HepG2 (cell line): ENCODE data around the gene PRM3. TPM values are rescaled to one million over a fixed set of nuclear protein-coding genes. Genes with fewer than 3 reads are reported as not detected.

Experiments
- CEBPB ChIP-seq: IDR thresholded peaks from 2 replicates; pipeline ENCODE4 v1.6.1; 2011; ENCODE audit warnings: low read depth, low read length, improper control_type of control experiment, borderline replicate concordance
- EP300 ChIP-seq, 3 experiments: sonication (generic) in 1 of 3; formaldehyde crosslinking in 1 of 3; IDR thresholded peaks; 2 replicates each; pipeline versions ENCODE4 v1.5.1 to v1.6.1; 2011 to 2020; ENCODE audit warnings: low read depth in 2 of 3, low read length in 2 of 3, borderline replicate concordance in 1 of 3, improper control_type of control experiment in 1 of 3, mild to moderate bottlenecking in 1 of 3, missing genetic modification reagents in 1 of 3, moderate library complexity in 1 of 3
- HHEX ChIP-seq: IDR thresholded peaks from 2 replicates; pipeline ENCODE4 v1.6.1; 2016; ENCODE audit warnings: control low read depth
- JUN ChIP-seq: sonication (generic); formaldehyde crosslinking; IDR thresholded peaks from 2 replicates; pipeline ENCODE4 v1.4.0; 2020; ENCODE audit warnings: mild to moderate bottlenecking, missing genetic modification reagents
- MED8 ChIP-seq: sonication (generic); formaldehyde crosslinking; IDR thresholded peaks from 2 replicates; pipeline ENCODE4 v1.8.1; 2023; ENCODE audit warnings: mild to moderate bottlenecking, missing genetic modification reagents; ENCODE audit not compliant: insufficient replicate concordance
- NCOA5 ChIP-seq: sonication (generic); formaldehyde crosslinking; IDR thresholded peaks from 2 replicates; pipeline ENCODE4 v1.4.0; 2020; ENCODE audit warnings: missing genetic modification reagents
- NFATC3 ChIP-seq: sonication (generic); formaldehyde crosslinking; IDR thresholded peaks from 2 replicates; pipeline ENCODE4 v1.5.1; 2020; ENCODE audit warnings: mild to moderate bottlenecking, missing genetic modification reagents
- PHF21A ChIP-seq: sonication (generic); formaldehyde crosslinking; IDR thresholded peaks from 2 replicates; pipeline ENCODE4 v1.5.0; 2020; ENCODE audit warnings: mild to moderate bottlenecking, missing genetic modification reagents
- SIX1 ChIP-seq: sonication (generic); formaldehyde crosslinking; IDR thresholded peaks from 2 replicates; pipeline ENCODE4 v1.4.0; 2020; ENCODE audit warnings: missing genetic modification reagents, borderline replicate concordance
- TAF1 ChIP-seq: sonication (generic); formaldehyde crosslinking; IDR thresholded peaks from 2 replicates; pipeline ENCODE4 v1.4.0; 2020; ENCODE audit warnings: missing genetic modification reagents
- YY1 ChIP-seq: IDR thresholded peaks from 2 replicates; pipeline ENCODE4 v1.6.1; 2011; ENCODE audit warnings: low read length, low read depth, moderate library complexity, mild to moderate bottlenecking; ENCODE audit not compliant: insufficient read depth, insufficient replicate concordance
- ZMYM3 ChIP-seq: sonication (generic); formaldehyde crosslinking; IDR thresholded peaks from 2 replicates; pipeline ENCODE4 v1.5.1; 2020; ENCODE audit warnings: mild to moderate bottlenecking, missing genetic modification reagents
- ZSCAN25 ChIP-seq: sonication (generic); formaldehyde crosslinking; IDR thresholded peaks from 2 replicates; pipeline ENCODE4 v1.8.0; 2022; ENCODE audit warnings: mild to moderate bottlenecking, missing genetic modification reagents
- polyA plus RNA-seq, 8 experiments: library from polyadenylated mRNA; depleted of rRNA in 3 of 8; stranded (reverse) in 7 of 8; unstranded in 1 of 8; fragments of >200 nt; fragmentation: Illumina TruSeq in 4 of 8; extraction: Trizol in 4 of 8; gene quantifications; 2 replicates each; pipeline versions ENCODE4 v1.2.1 to v1.2.3, GENCODE V29; 2011 to 2016; ENCODE audit warnings: low read depth in 4 of 8, missing spikeins in 1 of 8, mixed read lengths in 1 of 8; ENCODE audit not compliant: insufficient read depth in 1 of 8
- total RNA-seq, 5 experiments: library from RNA; depleted of rRNA; stranded (reverse); fragments of >200 nt; fragmentation: Illumina TruSeq; extraction: Trizol; gene quantifications; 2 replicates each; pipeline ENCODE4 v1.2.3, GENCODE V29; 2016; ENCODE audit warnings: low read depth in 1 of 5
- TF ChIP-seq, protein P1 (sequence below): sonication (generic); formaldehyde crosslinking; IDR thresholded peaks from 2 replicates; pipeline ENCODE4 v1.4.0; 2020; ENCODE audit warnings: missing genetic modification reagents
- TF ChIP-seq, protein P2 (sequence below): sonication (generic); formaldehyde crosslinking; IDR thresholded peaks from 2 replicates; pipeline ENCODE4 v1.5.0; 2020; ENCODE audit warnings: missing genetic modification reagents
- TF ChIP-seq, protein P3 (sequence below): sonication (generic); formaldehyde crosslinking; IDR thresholded peaks from 2 replicates; pipeline ENCODE4 v1.5.0; 2020; ENCODE audit warnings: mild to moderate bottlenecking, missing genetic modification reagents, moderate library complexity
- TF ChIP-seq, protein P4 (sequence below): sonication (generic); formaldehyde crosslinking; IDR thresholded peaks from 2 replicates; pipeline ENCODE4 v1.5.1; 2020; ENCODE audit warnings: missing genetic modification reagents, mild to moderate bottlenecking, borderline replicate concordance
- TF ChIP-seq, protein P5 (sequence below): sonication (generic); formaldehyde crosslinking; IDR thresholded peaks from 2 replicates; pipeline ENCODE4 v1.4.0; 2020; ENCODE audit warnings: mild to moderate bottlenecking, missing genetic modification reagents

Gene PRM3
- total and polyA plus RNA-seq, 2 of the 13 experiments (the other 11 are each of a cell fraction or from before 2014, with no cell fraction given), result not detected

DNA sequence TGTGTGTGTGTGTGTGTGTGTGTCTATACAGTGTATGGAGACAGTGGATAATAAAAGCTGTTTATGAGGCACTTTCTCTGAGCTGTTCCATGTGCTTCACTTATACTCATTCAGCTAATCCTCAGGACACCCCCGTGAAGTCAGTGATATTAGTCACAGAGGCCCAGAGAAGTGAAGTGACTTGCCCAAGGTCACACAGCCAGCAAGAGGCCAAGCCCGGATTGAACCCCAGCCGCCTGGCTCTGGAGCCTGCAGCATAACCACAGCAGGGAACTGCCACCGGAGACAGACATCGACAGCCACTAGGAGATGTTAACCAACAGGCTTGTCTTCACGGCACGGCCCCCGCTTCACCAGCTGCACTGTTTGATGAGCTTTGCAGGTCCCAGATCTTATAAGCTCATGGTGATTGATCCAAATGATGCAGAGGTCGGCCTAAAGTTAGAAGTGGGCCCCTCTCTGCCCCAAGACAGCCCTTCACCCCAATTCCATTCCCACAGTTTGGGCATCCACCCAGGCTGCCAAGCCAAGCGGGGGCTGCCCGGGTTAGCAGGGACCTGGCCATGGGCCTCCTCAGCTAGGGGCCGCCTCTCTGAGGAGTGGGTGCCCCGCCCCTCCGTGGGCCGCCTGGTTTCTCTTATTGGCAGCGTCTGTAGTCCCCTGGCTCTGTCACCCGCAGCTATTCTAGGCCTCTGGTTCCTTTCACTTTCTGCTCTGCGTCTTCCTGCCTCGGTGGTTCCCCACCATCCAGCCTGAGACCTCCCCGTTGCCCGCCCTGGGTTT, 48.3 kb downstream of the PRM3 start (continued):
- TF ChIP-seq, protein P1, sequence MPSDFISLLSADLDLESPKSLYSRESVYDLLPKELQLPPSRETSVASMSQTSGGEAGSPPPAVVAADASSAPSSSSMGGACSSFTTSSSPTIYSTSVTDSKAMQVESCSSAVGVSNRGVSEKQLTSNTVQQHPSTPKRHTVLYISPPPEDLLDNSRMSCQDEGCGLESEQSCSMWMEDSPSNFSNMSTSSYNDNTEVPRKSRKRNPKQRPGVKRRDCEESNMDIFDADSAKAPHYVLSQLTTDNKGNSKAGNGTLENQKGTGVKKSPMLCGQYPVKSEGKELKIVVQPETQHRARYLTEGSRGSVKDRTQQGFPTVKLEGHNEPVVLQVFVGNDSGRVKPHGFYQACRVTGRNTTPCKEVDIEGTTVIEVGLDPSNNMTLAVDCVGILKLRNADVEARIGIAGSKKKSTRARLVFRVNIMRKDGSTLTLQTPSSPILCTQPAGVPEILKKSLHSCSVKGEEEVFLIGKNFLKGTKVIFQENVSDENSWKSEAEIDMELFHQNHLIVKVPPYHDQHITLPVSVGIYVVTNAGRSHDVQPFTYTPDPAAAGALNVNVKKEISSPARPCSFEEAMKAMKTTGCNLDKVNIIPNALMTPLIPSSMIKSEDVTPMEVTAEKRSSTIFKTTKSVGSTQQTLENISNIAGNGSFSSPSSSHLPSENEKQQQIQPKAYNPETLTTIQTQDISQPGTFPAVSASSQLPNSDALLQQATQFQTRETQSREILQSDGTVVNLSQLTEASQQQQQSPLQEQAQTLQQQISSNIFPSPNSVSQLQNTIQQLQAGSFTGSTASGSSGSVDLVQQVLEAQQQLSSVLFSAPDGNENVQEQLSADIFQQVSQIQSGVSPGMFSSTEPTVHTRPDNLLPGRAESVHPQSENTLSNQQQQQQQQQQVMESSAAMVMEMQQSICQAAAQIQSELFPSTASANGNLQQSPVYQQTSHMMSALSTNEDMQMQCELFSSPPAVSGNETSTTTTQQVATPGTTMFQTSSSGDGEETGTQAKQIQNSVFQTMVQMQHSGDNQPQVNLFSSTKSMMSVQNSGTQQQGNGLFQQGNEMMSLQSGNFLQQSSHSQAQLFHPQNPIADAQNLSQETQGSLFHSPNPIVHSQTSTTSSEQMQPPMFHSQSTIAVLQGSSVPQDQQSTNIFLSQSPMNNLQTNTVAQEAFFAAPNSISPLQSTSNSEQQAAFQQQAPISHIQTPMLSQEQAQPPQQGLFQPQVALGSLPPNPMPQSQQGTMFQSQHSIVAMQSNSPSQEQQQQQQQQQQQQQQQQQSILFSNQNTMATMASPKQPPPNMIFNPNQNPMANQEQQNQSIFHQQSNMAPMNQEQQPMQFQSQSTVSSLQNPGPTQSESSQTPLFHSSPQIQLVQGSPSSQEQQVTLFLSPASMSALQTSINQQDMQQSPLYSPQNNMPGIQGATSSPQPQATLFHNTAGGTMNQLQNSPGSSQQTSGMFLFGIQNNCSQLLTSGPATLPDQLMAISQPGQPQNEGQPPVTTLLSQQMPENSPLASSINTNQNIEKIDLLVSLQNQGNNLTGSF, result 0 out of 2 replicates have a peak, but pooled peaks have one; percentile 46
- TF ChIP-seq PHF21A (CRISPR knock-in tag), result no peak
- TF ChIP-seq YY1, result no peak
- no peak for TF ChIP-seq HHEX (CRISPR knock-in tag)
- no peak for TF ChIP-seq CEBPB
- TF ChIP-seq, protein P2, sequence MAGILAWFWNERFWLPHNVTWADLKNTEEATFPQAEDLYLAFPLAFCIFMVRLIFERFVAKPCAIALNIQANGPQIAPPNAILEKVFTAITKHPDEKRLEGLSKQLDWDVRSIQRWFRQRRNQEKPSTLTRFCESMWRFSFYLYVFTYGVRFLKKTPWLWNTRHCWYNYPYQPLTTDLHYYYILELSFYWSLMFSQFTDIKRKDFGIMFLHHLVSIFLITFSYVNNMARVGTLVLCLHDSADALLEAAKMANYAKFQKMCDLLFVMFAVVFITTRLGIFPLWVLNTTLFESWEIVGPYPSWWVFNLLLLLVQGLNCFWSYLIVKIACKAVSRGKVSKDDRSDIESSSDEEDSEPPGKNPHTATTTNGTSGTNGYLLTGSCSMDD (CRISPR knock-in tag), result no peak
- TF ChIP-seq MED8 (CRISPR knock-in tag), result no peak
- TF ChIP-seq NFATC3, result no peak
- TF ChIP-seq, protein P3, sequence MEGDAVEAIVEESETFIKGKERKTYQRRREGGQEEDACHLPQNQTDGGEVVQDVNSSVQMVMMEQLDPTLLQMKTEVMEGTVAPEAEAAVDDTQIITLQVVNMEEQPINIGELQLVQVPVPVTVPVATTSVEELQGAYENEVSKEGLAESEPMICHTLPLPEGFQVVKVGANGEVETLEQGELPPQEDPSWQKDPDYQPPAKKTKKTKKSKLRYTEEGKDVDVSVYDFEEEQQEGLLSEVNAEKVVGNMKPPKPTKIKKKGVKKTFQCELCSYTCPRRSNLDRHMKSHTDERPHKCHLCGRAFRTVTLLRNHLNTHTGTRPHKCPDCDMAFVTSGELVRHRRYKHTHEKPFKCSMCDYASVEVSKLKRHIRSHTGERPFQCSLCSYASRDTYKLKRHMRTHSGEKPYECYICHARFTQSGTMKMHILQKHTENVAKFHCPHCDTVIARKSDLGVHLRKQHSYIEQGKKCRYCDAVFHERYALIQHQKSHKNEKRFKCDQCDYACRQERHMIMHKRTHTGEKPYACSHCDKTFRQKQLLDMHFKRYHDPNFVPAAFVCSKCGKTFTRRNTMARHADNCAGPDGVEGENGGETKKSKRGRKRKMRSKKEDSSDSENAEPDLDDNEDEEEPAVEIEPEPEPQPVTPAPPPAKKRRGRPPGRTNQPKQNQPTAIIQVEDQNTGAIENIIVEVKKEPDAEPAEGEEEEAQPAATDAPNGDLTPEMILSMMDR, result no peak
- no peak for TF ChIP-seq ZSCAN25 (CRISPR knock-in tag)
- TF ChIP-seq ZMYM3 (CRISPR knock-in tag), result peak; percentile 64; the same call in 1 of the 2 replicates
- TF ChIP-seq, protein P4, sequence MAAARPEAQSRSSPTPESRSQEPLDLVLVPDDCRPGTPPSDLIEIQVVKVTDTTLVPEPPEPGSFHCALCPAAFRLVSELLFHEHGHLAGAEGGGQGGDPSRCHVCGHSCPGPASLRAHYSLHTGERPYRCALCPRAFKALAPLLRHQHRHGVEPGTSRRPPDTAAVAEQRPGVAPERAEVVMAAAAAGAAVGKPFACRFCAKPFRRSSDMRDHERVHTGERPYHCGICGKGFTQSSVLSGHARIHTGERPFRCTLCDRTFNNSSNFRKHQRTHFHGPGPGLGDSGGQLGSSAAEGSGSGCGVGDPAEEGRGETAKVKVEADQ (CRISPR knock-in tag), result no peak
- TF ChIP-seq EP300 (IDR thresholded peaks at IDR 0.05; ENCODE audit: low read depth in 2 of 2, low read length in 2 of 2), result no peak
- TF ChIP-seq EP300 (CRISPR knock-in tag; IDR thresholded peaks at IDR 0.05; ENCODE audit: borderline replicate concordance), result no peak
- no peak for TF ChIP-seq NCOA5
- no peak for TF ChIP-seq SIX1 (CRISPR knock-in tag)
- TF ChIP-seq, protein P5, sequence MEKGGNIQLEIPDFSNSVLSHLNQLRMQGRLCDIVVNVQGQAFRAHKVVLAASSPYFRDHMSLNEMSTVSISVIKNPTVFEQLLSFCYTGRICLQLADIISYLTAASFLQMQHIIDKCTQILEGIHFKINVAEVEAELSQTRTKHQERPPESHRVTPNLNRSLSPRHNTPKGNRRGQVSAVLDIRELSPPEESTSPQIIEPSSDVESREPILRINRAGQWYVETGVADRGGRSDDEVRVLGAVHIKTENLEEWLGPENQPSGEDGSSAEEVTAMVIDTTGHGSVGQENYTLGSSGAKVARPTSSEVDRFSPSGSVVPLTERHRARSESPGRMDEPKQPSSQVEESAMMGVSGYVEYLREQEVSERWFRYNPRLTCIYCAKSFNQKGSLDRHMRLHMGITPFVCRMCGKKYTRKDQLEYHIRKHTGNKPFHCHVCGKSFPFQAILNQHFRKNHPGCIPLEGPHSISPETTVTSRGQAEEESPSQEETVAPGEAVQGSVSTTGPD (CRISPR knock-in tag), result no peak
- no peak for TF ChIP-seq TAF1 (CRISPR knock-in tag)
- no peak for TF ChIP-seq JUN (CRISPR knock-in tag)
